NCI-H345 treated with DMSO at 0.1 percent for 48 hours (cell line): ENCODE results near the gene CRTC1.
A peak's percentile ranks its signal among the peaks of the same experiment; 100 is the strongest.

ENCODE experiments used
- DNase-seq: peaks from one replicate; lab custom pipeline; 2025; ENCODE audit not compliant: unreplicated experiment; lab: John Stamatoyannopoulos, UW

CRTC1 gene, protein sequence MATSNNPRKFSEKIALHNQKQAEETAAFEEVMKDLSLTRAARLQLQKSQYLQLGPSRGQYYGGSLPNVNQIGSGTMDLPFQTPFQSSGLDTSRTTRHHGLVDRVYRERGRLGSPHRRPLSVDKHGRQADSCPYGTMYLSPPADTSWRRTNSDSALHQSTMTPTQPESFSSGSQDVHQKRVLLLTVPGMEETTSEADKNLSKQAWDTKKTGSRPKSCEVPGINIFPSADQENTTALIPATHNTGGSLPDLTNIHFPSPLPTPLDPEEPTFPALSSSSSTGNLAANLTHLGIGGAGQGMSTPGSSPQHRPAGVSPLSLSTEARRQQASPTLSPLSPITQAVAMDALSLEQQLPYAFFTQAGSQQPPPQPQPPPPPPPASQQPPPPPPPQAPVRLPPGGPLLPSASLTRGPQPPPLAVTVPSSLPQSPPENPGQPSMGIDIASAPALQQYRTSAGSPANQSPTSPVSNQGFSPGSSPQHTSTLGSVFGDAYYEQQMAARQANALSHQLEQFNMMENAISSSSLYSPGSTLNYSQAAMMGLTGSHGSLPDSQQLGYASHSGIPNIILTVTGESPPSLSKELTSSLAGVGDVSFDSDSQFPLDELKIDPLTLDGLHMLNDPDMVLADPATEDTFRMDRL

DNA sequence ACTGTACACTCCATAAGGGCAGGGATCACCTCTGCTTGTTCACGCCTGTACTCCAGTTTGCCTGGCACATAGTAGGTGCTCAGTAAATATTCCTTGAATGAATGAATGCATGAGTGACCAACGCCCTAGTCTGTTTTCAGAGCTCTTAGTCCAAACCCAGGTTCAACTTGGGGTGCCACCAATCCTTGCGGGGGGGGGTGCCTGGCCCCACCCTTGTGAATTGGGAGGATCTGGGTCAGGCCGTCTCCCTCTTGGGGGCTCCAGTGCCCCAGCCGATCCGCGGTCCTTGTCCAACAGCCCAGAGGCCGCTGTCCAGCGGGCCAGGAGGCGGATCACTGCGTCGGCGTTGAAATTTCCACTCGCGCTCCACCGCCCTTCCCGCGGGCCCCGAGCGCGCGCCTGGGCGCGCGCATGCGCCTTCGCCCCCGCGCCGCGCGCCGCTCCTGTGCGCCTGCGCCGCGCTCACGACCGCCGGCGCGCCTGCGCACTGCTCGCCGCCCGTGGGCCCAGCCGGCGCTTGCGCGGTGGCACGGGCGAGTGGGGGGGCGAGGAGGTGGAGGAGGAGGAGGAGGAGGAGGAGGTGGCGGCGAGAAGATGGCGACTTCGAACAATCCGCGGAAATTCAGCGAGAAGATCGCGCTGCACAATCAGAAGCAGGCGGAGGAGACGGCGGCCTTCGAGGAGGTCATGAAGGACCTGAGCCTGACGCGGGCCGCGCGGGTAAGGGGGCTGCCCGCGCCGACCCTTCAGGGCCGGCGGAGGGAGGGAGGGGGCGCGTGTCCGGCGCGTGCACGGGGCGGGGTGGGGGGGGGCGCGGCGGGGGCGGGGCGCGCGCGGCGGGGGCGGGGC is at the start of gene CRTC1:
Gene CRTC1 (plus strand): TSS at position 572 of the 849 bp plus-strand sequence. CDS start 23 bp downstream, at position 595.
- DNase-seq, result peak; percentile 56

DNA sequence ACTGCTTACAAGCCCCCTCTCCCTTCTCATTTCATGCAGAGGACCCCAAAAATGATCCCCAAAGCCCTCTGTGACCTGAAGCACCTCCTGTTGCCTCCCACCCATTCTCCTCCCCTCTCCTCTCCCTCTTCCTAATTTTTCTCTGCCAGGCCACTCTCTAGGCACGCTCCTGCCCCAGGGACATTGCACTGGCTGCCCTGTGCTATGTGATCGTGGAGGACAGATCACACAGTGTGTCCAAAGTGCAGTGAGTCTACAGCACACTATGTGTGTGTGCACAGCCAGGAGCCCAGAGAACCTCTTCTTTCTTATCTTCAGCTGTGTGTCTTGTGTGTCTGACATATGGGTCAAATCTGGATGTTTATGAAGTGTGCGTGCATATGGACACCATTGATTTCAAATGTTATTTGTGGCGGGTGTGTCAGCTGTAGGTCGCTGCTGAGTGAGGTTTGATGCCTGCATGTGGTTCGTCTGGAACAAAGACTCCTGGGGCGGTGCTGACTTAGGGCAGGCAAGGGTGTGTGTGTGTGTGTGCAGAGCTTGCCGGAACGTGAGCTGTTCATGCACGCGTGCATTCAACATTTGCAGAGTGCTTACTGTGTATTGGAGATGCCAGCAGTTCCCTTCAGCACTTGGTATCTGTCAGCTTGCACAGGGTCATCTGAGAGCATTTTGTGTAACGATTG is 48.7 kb upstream of the CRTC1 start:
- DNase-seq, result no peak

DNA sequence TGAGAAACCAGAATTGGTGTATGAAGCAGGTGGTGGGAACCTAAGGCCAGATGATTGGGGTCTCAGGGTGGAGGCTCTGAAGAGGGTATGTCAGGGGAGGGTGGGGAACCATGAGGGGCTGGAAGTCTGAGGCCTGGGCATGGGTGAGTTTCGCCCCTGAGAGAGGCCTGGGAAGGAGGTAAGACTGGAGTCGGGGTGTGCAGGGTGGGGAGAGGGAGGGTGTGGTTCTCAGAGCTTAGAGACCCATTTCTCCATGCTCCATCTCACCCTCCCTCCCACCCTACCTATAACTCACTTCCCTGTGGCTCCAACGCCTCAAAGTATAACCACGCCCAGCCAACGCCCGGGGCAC is 47.7 kb upstream of the CRTC1 start:
- DNase-seq, result no peak

DNA sequence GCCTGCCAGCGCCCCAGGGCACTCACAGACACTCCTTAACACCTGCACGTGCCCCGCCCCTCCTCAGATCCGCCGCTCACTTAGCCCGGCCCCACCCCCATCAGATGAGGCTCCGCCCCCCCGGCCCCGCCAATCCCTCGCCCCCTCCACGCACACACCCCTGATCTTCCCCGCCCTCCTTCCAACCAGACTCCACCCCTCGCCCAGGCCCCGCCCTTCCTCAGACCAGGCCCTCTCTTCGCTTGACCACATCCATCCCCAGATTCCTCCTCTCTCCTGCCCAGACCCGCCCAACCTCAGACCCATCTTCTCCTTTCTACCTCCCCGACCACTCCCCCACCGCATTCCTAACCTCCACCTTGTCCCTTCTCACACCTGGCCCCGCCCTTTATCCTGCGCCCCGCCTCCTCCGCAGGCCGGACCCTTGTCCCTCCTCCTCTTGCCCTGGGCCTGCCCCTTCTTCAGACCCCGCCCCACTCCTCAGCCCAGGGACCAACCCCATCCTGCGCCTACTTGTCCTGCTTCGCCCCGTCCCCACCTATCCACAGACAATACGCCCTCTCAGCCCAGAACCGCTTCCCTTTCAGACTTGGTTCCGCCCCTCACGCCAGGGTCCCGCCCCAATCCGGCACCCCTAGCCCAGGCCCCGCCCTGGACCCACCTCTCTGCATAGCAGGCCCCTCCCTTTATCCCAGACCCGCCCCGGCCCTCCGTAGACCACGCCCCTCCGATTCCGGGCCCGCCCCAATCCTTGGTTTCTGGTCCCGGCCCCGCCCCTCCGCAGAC is 47.1 kb upstream of the CRTC1 start:
- peak; percentile 75 for DNase-seq

DNA sequence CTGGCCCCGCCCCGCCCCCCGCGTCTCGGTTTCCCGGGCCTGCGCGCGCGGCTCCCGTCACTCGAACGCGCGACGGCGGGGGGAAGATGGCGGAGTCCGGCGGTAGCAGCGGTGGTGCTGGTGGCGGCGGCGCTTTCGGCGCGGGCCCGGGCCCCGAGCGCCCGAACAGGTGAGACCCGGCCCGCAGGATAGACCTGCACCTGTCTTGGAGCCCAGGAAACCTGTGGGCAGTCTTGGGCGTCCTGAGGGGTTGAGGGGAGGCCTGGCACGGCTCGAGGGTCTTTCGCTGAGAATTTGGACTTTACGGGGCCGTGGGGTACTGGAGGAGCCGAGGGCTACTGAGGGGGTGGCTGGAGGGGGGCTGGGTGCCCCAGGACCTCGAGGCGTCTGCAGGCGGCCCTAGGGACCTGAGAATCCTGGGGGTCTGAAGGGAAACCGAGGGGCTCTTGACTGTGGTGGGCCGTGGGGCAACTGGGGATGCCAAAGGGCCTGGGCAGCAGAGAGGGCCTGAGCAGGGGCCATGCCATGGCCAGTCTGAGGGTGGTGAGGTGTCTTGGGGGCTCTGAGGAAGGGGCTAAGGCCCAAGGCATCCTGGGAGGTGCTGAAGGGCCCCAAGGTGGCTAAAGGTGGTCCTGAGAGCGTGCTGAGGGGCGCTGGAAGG is 46.4 kb upstream of the CRTC1 start, which contains the start of gene KLHL26:
Gene KLHL26 (plus strand): TSS at position 60 of the 661 bp plus-strand sequence. CDS start 27 bp downstream, at position 87.
- DNase-seq, result no peak

DNA sequence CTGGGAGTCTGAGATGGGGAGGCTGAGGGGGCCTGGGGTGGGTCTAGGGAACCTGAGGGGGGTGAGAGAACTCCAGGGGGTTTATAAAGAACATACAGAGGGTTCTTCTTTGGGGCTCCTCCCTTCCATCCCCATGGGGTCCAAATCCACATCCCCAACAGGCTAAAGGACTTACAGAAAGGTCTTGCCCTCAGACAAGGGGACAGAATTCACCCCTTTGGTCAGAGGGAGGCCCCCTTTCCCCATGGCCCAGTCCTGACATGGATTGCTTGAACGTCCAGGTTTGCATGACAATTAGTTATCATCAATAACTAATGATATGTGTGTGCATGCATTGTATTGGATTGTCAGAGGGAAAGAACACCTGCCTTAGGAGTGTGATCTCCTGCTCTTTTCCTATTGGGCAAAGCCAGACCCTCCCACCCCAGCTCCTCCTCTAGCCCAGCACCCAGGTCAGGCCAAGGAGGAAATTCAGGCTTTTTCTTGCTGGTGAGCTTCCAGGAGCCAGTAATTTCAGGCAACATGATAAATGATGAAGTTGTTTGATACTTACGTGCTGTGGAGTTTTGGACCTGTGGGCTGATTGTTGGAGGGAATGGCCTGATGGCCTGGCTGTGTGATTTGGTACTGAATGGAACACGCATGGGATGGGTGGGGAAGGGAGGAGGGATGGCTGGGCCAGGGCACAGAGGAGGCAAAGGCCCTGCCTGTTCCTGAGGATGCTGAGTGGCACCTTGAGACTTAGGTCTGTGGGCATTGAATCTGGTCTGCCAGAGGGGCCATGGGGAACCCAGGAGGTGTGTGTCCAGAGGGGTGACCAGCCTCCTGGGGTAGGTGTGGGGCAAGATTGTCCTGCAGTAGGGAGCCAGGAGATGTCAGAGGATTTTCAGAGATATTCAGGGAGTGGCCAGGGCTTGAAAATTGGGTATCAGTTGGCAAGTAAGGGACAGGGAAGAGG is 45.5 kb upstream of the CRTC1 start:
- DNase-seq, result no peak

DNA sequence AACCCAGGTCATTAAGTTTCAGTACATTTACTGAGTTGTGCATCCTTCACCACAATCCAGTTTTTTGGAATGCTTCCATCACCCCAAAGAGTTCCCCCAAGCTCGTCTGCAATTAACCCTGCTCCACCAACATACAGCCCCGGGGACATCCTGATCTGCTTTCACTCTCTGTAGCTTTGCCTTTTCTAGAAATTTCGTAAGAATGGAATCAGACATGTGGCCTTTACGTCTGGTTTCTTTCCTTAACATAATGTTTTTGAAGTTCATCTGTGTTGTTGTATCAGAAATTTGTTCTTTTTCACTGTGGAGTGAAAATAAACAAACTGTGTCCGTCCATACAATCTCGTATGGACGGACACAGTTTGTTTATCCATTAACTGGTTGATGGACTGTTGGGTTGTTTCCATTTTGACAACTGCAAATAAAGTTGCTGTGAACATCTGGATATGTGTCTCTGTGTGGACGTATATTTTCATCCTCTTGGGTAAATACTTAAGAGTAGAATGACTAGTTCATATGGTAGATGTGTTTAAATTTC is 43.7 kb upstream of the CRTC1 start:
- DNase-seq, result no peak

DNA sequence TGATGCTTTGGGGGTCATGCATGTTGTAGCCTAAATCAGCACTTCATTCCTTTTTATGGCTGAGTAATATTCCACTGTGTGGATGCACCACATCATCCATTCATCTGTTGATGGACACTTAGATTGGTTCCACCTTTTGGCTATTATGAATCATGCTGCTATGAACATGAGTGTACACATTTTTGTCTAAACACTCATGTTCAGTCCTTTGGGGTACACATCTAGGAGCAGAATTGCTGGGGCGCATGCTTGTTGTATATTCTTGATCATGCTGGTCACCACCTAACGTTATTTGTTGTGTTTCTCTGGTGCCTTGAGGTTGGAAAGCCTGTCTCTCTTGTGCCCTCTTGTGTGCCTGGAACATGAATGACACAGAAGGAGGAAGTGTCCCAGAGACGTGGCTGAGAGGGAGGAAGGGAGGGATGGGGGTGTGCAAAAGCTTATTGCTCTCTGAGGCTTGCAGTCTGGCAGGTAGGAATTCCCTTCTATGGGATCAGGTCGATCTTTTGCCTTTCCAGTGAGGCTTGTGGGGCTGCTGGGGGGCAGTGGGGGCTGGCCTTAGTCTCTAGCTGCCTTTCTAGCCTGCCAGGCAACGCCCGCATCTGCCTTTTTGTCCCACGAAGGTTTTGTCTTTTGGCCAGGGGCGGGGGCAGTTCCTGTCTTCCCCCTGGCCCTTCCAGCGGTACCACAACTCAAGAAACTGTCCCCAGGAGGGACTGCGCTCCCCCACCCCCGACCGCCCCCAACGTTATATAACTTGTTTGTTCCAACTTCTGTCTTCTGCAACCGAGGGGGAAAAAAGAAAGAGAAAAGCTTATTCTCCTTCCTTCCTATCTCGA is 39.1 kb upstream of the CRTC1 start:
- DNase-seq, result no peak

DNA sequence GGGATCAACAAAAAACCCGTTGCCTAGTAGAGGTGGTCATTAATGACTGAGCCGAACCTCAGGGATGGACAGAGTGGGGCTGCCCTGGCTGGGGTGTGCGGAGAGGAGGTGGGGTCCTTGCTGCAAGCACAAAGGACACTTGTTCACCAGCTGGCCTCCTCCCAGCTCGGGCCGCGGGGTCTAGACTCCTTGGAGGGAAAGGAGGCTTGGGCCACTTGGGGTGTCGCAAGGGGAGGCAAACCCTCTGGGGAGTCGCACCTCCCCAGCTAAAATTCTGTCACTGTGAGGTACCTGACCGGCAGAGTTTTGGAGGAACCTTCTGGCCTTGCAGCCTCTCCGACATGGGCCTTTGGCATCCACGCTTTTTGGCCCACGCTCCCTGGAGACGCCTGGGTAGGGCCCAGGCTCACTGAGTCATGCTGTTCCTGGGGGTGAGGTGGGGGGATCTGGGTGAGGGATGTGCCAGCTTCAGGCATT is 38.4 kb upstream of the CRTC1 start:
- DNase-seq, result no peak

DNA sequence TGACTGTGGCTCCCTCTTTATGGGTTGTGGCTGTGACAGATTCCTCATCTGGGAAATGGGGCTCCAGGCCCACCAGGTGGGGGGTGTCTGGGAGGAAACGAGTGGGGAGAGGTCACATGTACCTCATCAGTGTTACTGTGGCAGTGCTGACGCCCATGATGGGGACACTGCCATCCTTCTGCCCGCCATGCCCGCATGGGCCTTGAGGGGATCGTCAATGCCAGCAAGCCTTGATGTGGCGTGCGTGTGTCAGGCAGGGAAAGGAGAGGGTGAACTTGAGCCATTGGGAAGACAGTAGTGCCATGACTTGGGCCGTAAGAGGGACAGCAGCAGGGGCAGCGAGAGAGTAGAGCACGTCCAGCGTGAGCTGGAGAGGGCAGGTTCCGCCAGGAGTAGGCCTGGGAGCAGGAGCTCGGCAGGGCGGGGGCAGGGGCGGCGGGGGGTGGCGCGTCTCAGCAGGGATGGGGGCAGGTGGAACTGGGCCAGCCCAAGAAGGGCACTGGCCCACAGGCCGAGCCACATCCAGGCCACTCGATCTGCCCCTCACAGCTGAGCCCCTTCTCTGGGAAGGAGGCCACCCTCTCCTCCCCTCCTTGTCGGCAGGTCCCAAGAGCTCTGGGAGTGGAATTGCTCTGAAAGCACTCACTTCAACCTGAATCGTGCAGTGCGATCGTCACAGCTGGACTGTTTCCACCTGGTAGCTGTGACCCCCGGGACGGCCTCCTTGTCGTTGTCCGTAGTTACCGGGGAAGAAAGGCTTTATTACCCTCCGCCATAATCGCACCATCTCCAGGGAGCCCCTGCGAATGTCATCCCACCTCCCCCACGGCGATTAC is 36.7 kb upstream of the CRTC1 start:
- DNase-seq, result no peak

DNA sequence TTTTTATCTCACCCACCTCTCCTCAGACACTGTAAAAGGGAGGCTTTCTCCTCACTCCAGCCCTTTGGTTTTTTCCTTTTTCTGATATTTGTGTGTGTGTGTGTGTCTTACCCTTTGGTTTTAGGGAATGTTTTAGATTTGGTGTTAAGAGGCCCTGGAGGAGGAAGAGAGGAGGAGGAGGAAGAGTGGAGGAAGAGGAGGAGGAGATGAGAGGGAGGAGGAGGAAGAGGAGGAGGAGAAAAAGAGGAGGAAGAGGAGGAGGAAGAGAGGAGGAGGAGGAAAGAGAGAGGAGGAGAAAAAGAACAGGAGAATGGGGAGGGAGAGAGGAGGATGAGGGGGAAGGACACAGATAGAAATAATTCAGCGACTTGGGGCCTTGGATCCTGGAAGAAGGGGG is 36.1 kb upstream of the CRTC1 start:
- no peak for DNase-seq

DNA sequence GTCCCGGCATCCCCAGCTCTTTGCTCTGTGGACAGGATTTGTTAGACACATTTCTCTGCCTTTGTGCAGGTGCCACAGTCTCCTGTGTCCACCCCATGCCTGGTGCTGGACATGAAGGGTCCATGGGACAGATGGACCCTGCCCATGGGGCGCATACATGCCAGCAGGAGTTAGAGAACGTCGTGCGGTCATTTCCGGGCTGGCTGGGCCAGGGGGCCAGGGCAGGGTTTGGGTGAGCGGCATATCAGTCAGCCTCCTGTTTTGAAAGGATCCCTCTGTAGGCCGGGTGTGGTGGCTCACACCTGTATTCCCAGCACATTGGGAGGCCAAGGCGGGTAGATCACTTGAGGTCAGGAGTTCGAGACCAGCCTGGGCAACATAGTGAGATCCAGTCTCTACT is 35.7 kb upstream of the CRTC1 start:
- no peak for DNase-seq

DNA sequence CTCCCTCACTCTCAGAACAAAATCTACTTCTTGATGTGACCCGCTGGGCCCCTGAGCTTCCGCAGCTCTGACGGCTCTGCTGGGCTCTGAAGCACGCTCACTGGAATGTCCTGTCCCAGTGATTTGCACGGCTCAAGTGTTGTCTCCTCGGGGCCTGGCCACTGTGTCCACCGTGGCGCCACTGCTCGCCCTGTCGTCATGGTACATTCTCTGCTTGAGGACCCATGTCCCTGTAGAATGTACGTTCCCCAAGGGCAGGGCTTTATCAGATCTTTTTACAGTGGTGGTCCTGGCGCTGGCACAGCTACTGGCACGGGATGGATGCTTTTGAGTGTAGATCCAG is 34.5 kb upstream of the CRTC1 start:
- DNase-seq, result no peak

DNA sequence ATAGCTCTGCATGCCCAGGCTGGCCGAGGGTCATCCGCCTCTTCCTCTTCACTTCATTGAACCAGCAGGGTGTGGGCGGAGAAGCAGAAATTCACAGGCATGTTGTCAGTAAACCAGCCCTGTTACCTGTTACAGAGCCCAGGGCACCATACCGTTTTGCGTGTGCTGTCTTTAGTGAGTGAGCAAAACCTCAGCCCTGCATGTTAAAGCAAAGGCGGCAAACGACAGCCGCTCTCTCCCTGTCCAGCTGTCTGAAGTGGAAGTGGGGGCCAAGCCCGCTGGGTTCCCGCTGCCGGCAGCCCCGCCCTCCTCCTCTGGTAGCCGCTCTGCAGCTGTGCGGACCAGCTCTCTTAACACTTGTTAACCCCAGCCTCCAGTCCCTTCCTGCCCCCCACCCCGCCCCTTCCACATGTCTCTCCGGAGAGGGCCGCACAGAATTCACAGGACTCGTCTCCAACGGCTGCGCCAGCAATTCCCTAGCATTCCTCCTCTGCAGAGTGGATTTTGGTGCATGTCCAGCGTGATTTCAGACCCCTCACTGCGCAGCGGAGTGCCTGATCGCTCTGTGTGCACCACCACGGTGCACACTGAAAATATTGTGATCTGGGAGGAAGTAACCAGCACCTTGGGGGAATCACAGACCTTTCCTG is 34.0 kb upstream of the CRTC1 start:
- no peak for DNase-seq

DNA sequence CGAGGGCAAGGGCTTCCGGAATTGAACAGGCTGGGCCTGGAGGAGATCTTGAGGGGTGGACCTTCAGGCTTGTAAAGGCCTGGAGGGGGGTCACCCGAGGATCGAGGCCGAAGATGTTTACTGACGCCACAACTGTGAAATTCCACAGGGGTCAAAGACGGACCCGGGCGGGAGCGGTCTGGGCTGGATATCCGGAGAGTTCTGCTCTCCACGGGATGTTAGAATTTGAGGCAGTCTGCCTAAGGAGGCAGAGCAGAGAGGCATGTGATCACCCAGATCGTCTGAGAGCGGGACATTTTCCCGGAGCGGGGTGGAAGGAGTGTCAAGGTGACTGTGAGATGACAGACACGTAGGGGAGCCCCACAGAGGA is 33.5 kb upstream of the CRTC1 start:
- no peak for DNase-seq

DNA sequence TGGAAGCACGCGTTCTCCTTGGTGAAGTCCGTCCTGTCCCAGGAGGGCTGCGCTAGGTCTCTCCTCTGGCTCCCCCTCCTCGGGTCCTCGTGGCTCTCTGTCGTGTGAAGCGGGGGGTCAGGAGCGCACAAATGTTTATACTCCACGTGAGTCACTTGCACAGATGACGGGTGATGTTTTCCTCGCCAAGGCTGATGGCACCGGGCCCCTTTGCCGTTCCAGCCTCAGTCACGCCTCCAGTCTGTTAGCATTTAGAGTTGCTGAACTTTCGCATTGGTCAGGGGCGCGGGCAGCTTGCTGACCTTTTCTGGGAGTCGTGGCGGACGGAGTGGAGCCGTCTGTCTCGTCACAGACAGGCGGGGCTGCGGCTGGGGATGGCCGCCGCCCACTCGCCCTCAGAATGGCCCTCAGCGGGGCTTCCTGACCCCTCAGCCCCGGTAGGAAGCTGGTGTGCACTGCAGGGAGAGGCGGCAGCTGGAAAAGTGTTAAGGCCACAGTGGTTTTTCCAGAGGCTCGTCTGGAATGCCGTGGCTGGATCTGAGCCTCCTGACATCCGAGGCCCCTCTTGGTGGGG is 32.9 kb upstream of the CRTC1 start:
- DNase-seq, result no peak
